Psoas muscle (tissue), 8 donors: ENCODE measurements around the gene DOK7. TPM values are rescaled to one million over a fixed set of nuclear protein-coding genes. Genes with fewer than 3 reads are reported as not detected.

Source experiments
- ATAC-seq, 4 donors: fragments of 200-7000 bp; cut with Tn5 transposase; one replicate each; pipeline ENCODE4 v1.9.1; 2020; ENCODE audit warnings: moderate library complexity in 3 of 4, mild to moderate bottlenecking in 2 of 4
- DNase-seq, 2 donors: peaks; one replicate each; pipeline ENCODE4 v3.0.0-alpha.2; 2020
- H3K27ac ChIP-seq: fragments of 200-600 bp; one replicate; pipeline ENCODE4 v1.8.0; 2022
- H3K27me3 ChIP-seq, 3 donors: fragments of 200-600 bp in 1 of 3; one replicate each; pipeline versions ENCODE4 v1.6.1 to v1.8.0; 2013 to 2022; ENCODE audit warnings: low read length in 2 of 3, mild to moderate bottlenecking in 2 of 3, moderate library complexity in 1 of 3; ENCODE audit not compliant: insufficient read depth in 3 of 3
- H3K36me3 ChIP-seq, 2 donors: fragments of 200-600 bp in 1 of 2; one replicate each; pipeline versions ENCODE4 v1.6.1 to v1.8.0; 2013 to 2022; ENCODE audit warnings: low read depth in 1 of 2, mild to moderate bottlenecking in 1 of 2, moderate library complexity in 1 of 2; ENCODE audit not compliant: insufficient read depth in 1 of 2
- H3K4me1 ChIP-seq: fragments of 200-600 bp; one replicate; pipeline ENCODE4 v1.8.0; 2022
- H3K4me3 ChIP-seq: fragments of 200-600 bp; one replicate; pipeline ENCODE4 v1.8.0; 2022; ENCODE audit warnings: mild to moderate bottlenecking
- H3K9me3 ChIP-seq: fragments of 200-600 bp; one replicate; pipeline ENCODE4 v1.8.0; 2022
- WGBS, 3 donors: extraction: QIAGEN DNeasy Blood & Tissue Kit; methylation state at CpG; one replicate each; pipeline versions ENCODE4 v1.1.6 to v1.1.7; 2013; 5-methylcytosine and 5-hydroxymethylcytosine counted together
- intact Hi-C, 2 donors: fragments of 100-400 bp; cut with DNase I; formaldehyde crosslinking; loops; one replicate each; pipeline versions ENCODE4 v1.11.0 to v1.14.2; 2022
- polyA plus RNA-seq, 3 donors: library from polyadenylated mRNA; stranded (reverse); fragments of 200-250 nt; gene quantifications; one replicate each; pipeline ENCODE4 v1.2.3, GENCODE V29; 2013
- total RNA-seq, 4 donors: library from RNA; stranded (reverse); fragmentation: NEBNext Ultra II Directional in 2 of 4; extraction: Animal tissue kit (Norgen Biotek cat#: 25700) in 2 of 4; gene quantifications; one replicate each; pipeline versions ENCODE4 v1.2.1 to v1.2.4, GENCODE V29; 2021 to 2023
- TF ChIP-seq, protein P1 (sequence below): fragments of 200-600 bp; IDR thresholded peaks from one replicate; pipeline ENCODE4 v1.8.0; 2022; ENCODE audit warnings: antibody characterized with exemption
- donor health status: healthy with polysubstance abuse.
- donor health status: DM: no; HTN: no; CAD: no; lungs with moderate emphysema.
- donor health status: Bipolar disorder and iron deficiency.
- donor health status: healthy.
- donor health status: DM: yes; HTN: yes; CAD: no.
- donor health status: DM: no; HTN: no; CAD: no.
- donor health status: DM: no; HTN: no; CAD: no.
- donor health status: DM: yes; HTN: yes; CAD: no.

DOK7 gene
- total and polyA plus RNA-seq, 7 donors: 3.4 to 48.6 (median 21.5) TPM

DNA sequence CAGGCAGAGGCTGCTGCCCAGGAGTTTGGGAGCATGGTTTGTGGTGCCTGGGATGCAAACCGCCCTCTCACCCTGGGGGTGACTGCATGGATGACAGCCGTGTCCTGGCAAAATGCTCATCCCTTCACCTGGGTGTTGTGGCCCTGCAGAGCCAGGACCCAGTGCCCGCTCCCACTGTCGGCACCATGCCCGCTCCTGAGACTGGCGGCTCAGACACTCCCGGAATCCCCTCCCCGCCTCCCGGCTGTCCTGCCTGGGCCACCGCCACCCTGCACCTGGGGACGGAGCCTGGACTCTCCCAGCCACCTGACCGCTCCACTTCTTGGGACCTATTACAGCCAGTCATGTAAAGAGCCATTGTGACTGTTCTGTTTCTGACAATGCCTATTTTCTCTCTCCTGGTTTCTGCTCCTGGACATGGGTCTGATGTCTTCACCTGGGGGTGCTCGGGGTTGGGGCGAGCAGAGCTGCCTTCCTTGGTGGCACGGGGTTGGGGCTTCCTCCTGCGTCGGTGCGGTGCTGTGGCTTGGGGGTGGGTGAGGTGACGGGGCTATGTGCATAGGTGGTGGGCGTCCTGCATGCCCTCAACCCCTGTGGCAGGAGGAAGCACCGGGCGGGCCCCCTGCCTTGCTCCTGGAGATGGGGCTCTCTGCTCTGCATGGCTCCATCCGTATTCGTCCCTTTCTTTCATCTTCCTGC, 38.2 kb downstream of the DOK7 start:
- Histone ChIP-seq H3K9me3 (no peaks in the 10 kb centered on the region), H3K27me3 (no peaks in the 10 kb centered on the region), H3K4me3 (no peak overlapping the region), H3K36me3 (peaks cover 7 to 53% of the 10 kb centered on the region in 2 donors), H3K4me1 (no peaks in the 10 kb centered on the region), H3K27ac (no peak overlapping the region)
- WGBS, 3 donors: 88 to 93% (median 91%) methylated on average over 21 to 24 of the region's 24 CpGs
- DNase-seq: no peak
- intact Hi-C loops: no loop called here
- TF ChIP-seq, protein P1, sequence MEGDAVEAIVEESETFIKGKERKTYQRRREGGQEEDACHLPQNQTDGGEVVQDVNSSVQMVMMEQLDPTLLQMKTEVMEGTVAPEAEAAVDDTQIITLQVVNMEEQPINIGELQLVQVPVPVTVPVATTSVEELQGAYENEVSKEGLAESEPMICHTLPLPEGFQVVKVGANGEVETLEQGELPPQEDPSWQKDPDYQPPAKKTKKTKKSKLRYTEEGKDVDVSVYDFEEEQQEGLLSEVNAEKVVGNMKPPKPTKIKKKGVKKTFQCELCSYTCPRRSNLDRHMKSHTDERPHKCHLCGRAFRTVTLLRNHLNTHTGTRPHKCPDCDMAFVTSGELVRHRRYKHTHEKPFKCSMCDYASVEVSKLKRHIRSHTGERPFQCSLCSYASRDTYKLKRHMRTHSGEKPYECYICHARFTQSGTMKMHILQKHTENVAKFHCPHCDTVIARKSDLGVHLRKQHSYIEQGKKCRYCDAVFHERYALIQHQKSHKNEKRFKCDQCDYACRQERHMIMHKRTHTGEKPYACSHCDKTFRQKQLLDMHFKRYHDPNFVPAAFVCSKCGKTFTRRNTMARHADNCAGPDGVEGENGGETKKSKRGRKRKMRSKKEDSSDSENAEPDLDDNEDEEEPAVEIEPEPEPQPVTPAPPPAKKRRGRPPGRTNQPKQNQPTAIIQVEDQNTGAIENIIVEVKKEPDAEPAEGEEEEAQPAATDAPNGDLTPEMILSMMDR: no peak
- no peak for ATAC-seq

- WGBS, 3 donors: 70 to 84% (median 79%) methylated on average over 19 of the region's 19 CpGs
- ATAC-seq (peak in 2 of 4 donors; percentile 3 to 7), DNase-seq (no peak)
- Histone ChIP-seq H3K9me3 (no peaks in the 10 kb centered on the region), H3K27ac (no peak overlapping the region), H3K4me1 (no peaks in the 10 kb centered on the region), H3K27me3 (no peaks in the 10 kb centered on the region), H3K4me3 (no peak overlapping the region), H3K36me3 (peaks cover 7 to 59% of the 10 kb centered on the region in 2 donors)
- TF ChIP-seq, protein P1: no peak
- intact Hi-C loops: no loop called here
Observed at GRCh38 chr4:3501825-3502425, 38.8 kb downstream of the DOK7 start.

GRCh38 chr4:3502941-3503936, 40.1 kb downstream of the DOK7 start:
- TF ChIP-seq, protein P1: no peak
- WGBS, 3 donors: 85 to 91% (median 86%) methylated on average over 38 to 39 of the region's 39 CpGs
- Histone ChIP-seq H3K9me3 (no peaks in the 10 kb centered on the region), H3K4me3 (no peak overlapping the region), H3K27me3 (no peaks in the 10 kb centered on the region), H3K4me1 (no peaks in the 10 kb centered on the region), H3K36me3 (peaks cover 7 to 72% of the 10 kb centered on the region in 2 donors), H3K27ac (peak overlapping the region; percentile 30)
- no peak for ATAC-seq
- intact Hi-C loops: no loop called here
- no peak for DNase-seq

GRCh38 chr4:3505231-3505630, 42.1 kb downstream of the DOK7 start:
- ATAC-seq (no peak), DNase-seq (no peak)
- Histone ChIP-seq H3K4me3 (no peak overlapping the region), H3K27ac (no peak overlapping the region), H3K4me1 (no peaks in the 10 kb centered on the region), H3K27me3 (no peaks in the 10 kb centered on the region), H3K36me3 (peaks cover 7 to 86% of the 10 kb centered on the region in 2 donors), H3K9me3 (no peaks in the 10 kb centered on the region)
- intact Hi-C loops: no loop called here
- 91 to 97% (median 96%) methylated on average over 14 to 16 of the region's 16 CpGs for WGBS, 3 donors
- TF ChIP-seq, protein P1: no peak
